Nephron (organoid): ENCODE measurements around the gene ANAPC15.
A peak's percentile ranks its signal among the peaks of the same experiment; 100 is the strongest.

Experiments
- H3K27ac Mint-ChIP-seq, 3 experiments: 2 replicates each; pipeline ENCODE4 v1.8.0; 2020; ENCODE audit warnings: mixed read lengths in 3 of 3, mild to moderate bottlenecking in 2 of 3, moderate library complexity in 1 of 3
- H3K27me3 Mint-ChIP-seq: 2 replicates; pipeline ENCODE4 v1.8.0; 2021; ENCODE audit warnings: low read depth, mild to moderate bottlenecking, moderate library complexity, mixed read lengths
- H3K36me3 Mint-ChIP-seq: 2 replicates; pipeline ENCODE4 v1.8.0; 2020; ENCODE audit warnings: low read depth, mixed read lengths
- H3K4me1 Mint-ChIP-seq: 2 replicates; pipeline ENCODE4 v1.8.0; 2020; ENCODE audit warnings: mixed read lengths
- H3K4me3 Mint-ChIP-seq, 3 experiments: 2 replicates each; pipeline ENCODE4 v1.8.0; 2020; ENCODE audit warnings: mild to moderate bottlenecking in 3 of 3, mixed read lengths in 3 of 3, moderate library complexity in 2 of 3
- H3K9me3 Mint-ChIP-seq: 2 replicates; pipeline ENCODE4 v1.8.0; 2020; ENCODE audit warnings: mixed read lengths
- TF ChIP-seq, protein P1 (sequence below), 3 experiments: fragments of 200-600 bp; sonication (generic); IDR thresholded peaks; one replicate each; pipeline ENCODE4 v1.5.0; 2021; ENCODE audit warnings: antibody characterized with exemption in 3 of 3; ENCODE audit not compliant: unreplicated experiment in 3 of 3

ANAPC15 gene

DNA sequence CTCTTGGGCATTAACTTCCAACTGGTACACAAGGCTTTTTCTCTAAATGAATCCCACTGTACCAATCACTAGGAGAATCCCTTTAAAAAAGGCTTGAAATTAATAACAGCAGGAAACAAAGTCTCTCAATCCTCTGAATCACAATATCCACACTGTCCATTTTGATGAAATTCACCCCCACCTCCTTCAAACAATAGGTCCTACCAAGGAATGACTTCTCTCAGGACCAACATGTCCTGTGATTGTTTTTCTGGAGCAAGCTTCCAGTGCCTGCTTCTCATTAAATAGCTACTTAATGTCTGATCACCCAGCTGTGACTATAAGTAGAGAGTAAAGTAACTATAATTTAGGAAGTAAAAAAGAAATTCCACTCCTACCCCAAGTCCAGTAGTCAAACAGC, 45.2 kb downstream of the ANAPC15 start:
- Mint-ChIP-seq H3K27ac (peak overlapping the region; percentile 3 to 85 (median 18)), H3K36me3 (peaks cover 16% of the 10 kb centered on the region), H3K27me3 (no peaks in the 10 kb centered on the region), H3K4me1 (peaks cover 39% of the 10 kb centered on the region), H3K4me3 (no peak overlapping the region), H3K9me3 (no peaks in the 10 kb centered on the region)
- TF ChIP-seq, protein P1, sequence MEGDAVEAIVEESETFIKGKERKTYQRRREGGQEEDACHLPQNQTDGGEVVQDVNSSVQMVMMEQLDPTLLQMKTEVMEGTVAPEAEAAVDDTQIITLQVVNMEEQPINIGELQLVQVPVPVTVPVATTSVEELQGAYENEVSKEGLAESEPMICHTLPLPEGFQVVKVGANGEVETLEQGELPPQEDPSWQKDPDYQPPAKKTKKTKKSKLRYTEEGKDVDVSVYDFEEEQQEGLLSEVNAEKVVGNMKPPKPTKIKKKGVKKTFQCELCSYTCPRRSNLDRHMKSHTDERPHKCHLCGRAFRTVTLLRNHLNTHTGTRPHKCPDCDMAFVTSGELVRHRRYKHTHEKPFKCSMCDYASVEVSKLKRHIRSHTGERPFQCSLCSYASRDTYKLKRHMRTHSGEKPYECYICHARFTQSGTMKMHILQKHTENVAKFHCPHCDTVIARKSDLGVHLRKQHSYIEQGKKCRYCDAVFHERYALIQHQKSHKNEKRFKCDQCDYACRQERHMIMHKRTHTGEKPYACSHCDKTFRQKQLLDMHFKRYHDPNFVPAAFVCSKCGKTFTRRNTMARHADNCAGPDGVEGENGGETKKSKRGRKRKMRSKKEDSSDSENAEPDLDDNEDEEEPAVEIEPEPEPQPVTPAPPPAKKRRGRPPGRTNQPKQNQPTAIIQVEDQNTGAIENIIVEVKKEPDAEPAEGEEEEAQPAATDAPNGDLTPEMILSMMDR (IDR thresholded peaks at IDR 0.05; ENCODE audit: unreplicated experiment in 3 of 3): no peak

DNA sequence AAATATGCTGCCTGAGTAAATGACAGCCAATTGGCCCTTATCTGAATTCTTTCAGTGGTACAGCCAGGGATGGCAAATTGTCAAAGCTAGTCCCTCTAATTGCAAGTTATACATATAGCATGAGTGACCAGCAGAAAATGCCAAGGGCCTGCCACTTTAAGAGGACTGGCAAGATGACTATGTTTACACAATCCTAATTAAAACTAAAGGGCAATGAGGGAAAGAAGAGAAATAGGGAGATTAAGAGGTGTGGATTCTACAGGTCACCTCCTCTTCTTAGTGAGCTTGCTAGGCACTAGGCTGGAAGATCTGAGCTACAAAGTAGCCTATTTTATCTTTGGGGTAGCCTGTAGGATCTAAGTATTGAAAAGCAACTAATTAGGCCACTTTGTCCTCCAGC, 45.6 kb downstream of the ANAPC15 start:
- H3K9me3 Mint-ChIP-seq: no peaks in the 10 kb centered on the region
- TF ChIP-seq, protein P1 (IDR thresholded peaks at IDR 0.05; ENCODE audit: unreplicated experiment in 3 of 3): no peak
- peaks cover 35% of the 10 kb centered on the region for H3K4me1 Mint-ChIP-seq
- no peak overlapping the region for H3K4me3 Mint-ChIP-seq
- no peaks in the 10 kb centered on the region for H3K27me3 Mint-ChIP-seq
- H3K36me3 Mint-ChIP-seq: peaks cover 20% of the 10 kb centered on the region
- H3K27ac Mint-ChIP-seq: peak overlapping the region in 2 of 3 experiments; percentile 3 to 18

DNA sequence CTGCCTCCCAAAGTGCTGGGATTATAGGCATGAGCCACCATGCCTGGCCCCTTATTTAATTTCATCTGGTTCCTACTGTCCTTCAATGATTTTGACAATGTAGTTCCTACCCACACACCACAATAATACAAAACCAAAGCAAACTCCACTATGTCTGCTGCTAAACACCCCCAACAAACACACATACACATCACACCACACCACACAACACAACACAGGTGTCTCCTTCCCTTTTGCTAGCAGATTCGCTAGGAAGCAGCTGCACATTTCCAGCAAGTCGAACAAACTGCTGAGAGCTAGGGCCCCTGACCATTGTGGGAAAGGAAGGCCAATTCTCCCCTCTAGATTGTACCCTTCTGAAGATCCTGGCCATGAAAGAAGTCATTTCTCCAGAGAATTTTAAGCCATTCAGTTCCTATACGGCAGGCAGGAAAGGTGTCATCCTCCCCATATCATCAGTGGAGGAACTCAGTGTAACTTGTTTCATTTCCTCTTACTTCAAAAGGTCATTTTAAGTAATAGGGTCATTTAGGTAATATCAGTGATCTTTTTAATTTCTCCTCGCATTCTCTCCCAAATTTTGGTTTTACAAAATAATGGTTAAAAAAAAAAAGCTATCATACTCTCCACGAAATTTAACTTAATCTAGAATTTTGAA, 50.6 kb downstream of the ANAPC15 start:
- no peaks in the 10 kb centered on the region for H3K9me3 Mint-ChIP-seq
- H3K27me3 Mint-ChIP-seq: no peaks in the 10 kb centered on the region
- H3K4me3 Mint-ChIP-seq: no peak overlapping the region
- TF ChIP-seq, protein P1 (IDR thresholded peaks at IDR 0.05; ENCODE audit: unreplicated experiment in 3 of 3): no peak
- H3K27ac Mint-ChIP-seq: peak overlapping the region in 1 of 3 experiments; percentile 53
- H3K36me3 Mint-ChIP-seq: peaks cover 15% of the 10 kb centered on the region
- peaks cover 14% of the 10 kb centered on the region for H3K4me1 Mint-ChIP-seq
